Heart left ventricle (tissue), 16 donors: Measurements from ENCODE around the gene HYCC1. TPM values are rescaled to one million over a fixed set of nuclear protein-coding genes. Genes with fewer than 3 reads are reported as not detected.

Experiments used
- ATAC-seq, 4 donors: fragments of 200-7000 bp; cut with Tn5 transposase; one replicate each; pipeline ENCODE4 v1.9.1; 2020 to 2022; ENCODE audit warnings: moderate library complexity in 4 of 4, mild to moderate bottlenecking in 3 of 4, moderate number of reproducible peaks in 1 of 4
- DNase-seq, 5 donors: peaks; one replicate each; pipeline ENCODE4 v3.0.0-alpha.2; 2020
- H3K27ac ChIP-seq, 12 donors: fragments of 200-600 bp; sonication (generic) in 4 of 12; one replicate each; pipeline versions ENCODE4 v1.5.0 to v1.8.0; 2016 to 2022; ENCODE audit warnings: mild to moderate bottlenecking in 2 of 12
- H3K27me3 ChIP-seq, 9 donors: fragments of 200-600 bp; sonication (generic) in 2 of 9; one replicate each; pipeline versions ENCODE4 v1.5.1 to v1.8.0; 2016 to 2022; ENCODE audit warnings: mild to moderate bottlenecking in 3 of 9
- H3K36me3 ChIP-seq, 9 donors: fragments of 200-600 bp; sonication (generic) in 2 of 9; one replicate each; pipeline versions ENCODE4 v1.5.0 to v1.8.0; 2018 to 2022; ENCODE audit warnings: mild to moderate bottlenecking in 2 of 9
- H3K4me1 ChIP-seq, 12 donors: fragments of 200-600 bp; sonication (generic) in 4 of 12; one replicate each; pipeline versions ENCODE4 v1.5.0 to v1.8.0; 2016 to 2022; ENCODE audit warnings: mild to moderate bottlenecking in 3 of 12
- H3K4me3 ChIP-seq, 12 donors: fragments of 200-600 bp; sonication (generic) in 4 of 12; one replicate each; pipeline versions ENCODE4 v1.5.0 to v1.8.0; 2017 to 2022; ENCODE audit warnings: mild to moderate bottlenecking in 9 of 12, moderate library complexity in 4 of 12
- H3K9me3 ChIP-seq, 12 donors: fragments of 200-600 bp; sonication (generic) in 4 of 12; one replicate each; pipeline versions ENCODE4 v1.5.0 to v1.8.0; 2016 to 2022; ENCODE audit warnings: mild to moderate bottlenecking in 1 of 12
- CTCF ChIP-seq, 12 donors: fragments of 200-600 bp; sonication (generic) in 4 of 12; IDR thresholded peaks; one replicate each; pipeline versions ENCODE4 v1.5.0 to v1.8.0; 2018 to 2022; ENCODE audit warnings: antibody characterized with exemption in 12 of 12, mild to moderate bottlenecking in 5 of 12
- POLR2A ChIP-seq, 2 donors: fragments of 450-650 bp; IDR thresholded peaks; one replicate each; pipeline ENCODE4 v1.6.1; 2017; ENCODE audit warnings: antibody characterized with exemption in 2 of 2, mild to moderate bottlenecking in 2 of 2, moderate library complexity in 2 of 2
- WGBS, 4 donors: extraction: QIAGEN DNeasy Blood & Tissue Kit in 2 of 4; methylation state at CpG; one replicate each; pipeline versions ENCODE4 v1.1.5 to v1.1.7; 2013 to 2018; 5-methylcytosine and 5-hydroxymethylcytosine counted together
- intact Hi-C, 10 donors: fragments of 100-400 bp; cut with DNase I; formaldehyde crosslinking; loops; one replicate each; pipeline versions ENCODE4 v1.11.1 to v1.14.2; 2022
- polyA plus RNA-seq, 2 donors: library from polyadenylated mRNA; stranded (reverse); fragments of 200-250 nt; gene quantifications; one replicate each; pipeline ENCODE4 v1.2.3, GENCODE V29; 2013
- total RNA-seq, 9 donors: library from RNA; depleted of rRNA in 2 of 9; stranded (reverse); fragments of >200 nt in 2 of 9; fragmentation: NEBNext Ultra II Directional in 3 of 9; extraction: Animal tissue kit (Norgen Biotek cat#: 25700) in 3 of 9; gene quantifications; one replicate each; pipeline versions ENCODE4 v1.1.0 to v1.2.4, GENCODE V29; 2016 to 2023
- donor health status: ischemic (EF 13 %, LVEDD 7.1; RV severe dilation, severe dysfunction).
- donor health status: healthy with polysubstance abuse.
- donor health status: DM: no; HTN: yes; CAD: no.
- donor health status: DM: no; HTN: no; CAD: no.
- donor health status: ischemic (EF 25% LVEDD 6.9; RV normal size, moderate dysfunction).
- donor health status: ischemic (EF 25% LVEDD 5.7; RV mildly dilated, moderate dysfunction).
- donor health status: healthy.
- donor health status: DM: yes; HTN: yes; CAD: no.
- donor health status: ischemic (EF 35%, LVEDD 5.7; RV mildly dilated, moderate dysfunction).
- donor health status: nonischemic (EF 11% LVEDD 7.7; RV severe dilation, severe dysfunction).
- donor health status: DM: yes; HTN: yes; CAD: no.
- donor health status: PGD.
- donor health status: ischemic (EF 29% LVEDD 5.4; RV normal size, mild dysfunction).
- donor health status: nonischemic (EF 23%, LVEDD 6.1; RV moderate dilation, normal function).

HYCC1 gene
- total and polyA plus RNA-seq, 11 donors, result 6.1 to 48.2 (median 33.2) TPM

- no peak for TF ChIP-seq POLR2A (IDR thresholded peaks at IDR 0.05)
- TF ChIP-seq CTCF (IDR thresholded peaks at IDR 0.05), result no peak
- H3K4me1 ChIP-seq, result peaks cover 2 to 62% (median 35%) of the 10 kb centered on the region in 12 donors
Observed at GRCh38 chr7:23012186-23012585, 1.7 kb downstream of the HYCC1 start.

GRCh38 chr7:23011222-23011924 is 2.6 kb downstream of the HYCC1 start:
- intact Hi-C loops, result loop anchor here in 5 of 10 donors (5.0 to 10.0 kb wide), 5 partner anchors 64 to 173 kb away; partner anchors contain the start of gene NUP42 (in 1 of the 5)
- ATAC-seq (no peak), DNase-seq (no peak)
- no peaks in the 10 kb centered on the region for H3K27me3 ChIP-seq
- WGBS, 4 donors, result 86 to 90% (median 88%) methylated on average over 3 of the region's 3 CpGs
- peaks cover 2 to 59% (median 35%) of the 10 kb centered on the region in 12 donors for H3K4me1 ChIP-seq
- no peaks in the 10 kb centered on the region for H3K9me3 ChIP-seq
- H3K36me3 ChIP-seq, result no peaks in the 10 kb centered on the region
- TF ChIP-seq POLR2A (IDR thresholded peaks at IDR 0.05), result no peak
- TF ChIP-seq CTCF (IDR thresholded peaks at IDR 0.05), result no peak
- H3K27ac ChIP-seq, result peak overlapping the region in 1 of 12 donors; percentile 13
- H3K4me3 ChIP-seq, result peak overlapping the region in 3 of 12 donors; percentile 1 to 87 (median 78)

More at GRCh38 chr7:23012186-23012585, 1.7 kb downstream of the HYCC1 start:
- WGBS, 4 donors, result 44 to 61% (median 48%) methylated on average over 6 of the region's 6 CpGs
- intact Hi-C loops, result loop anchor here in 5 of 10 donors (5.0 to 10.0 kb wide), 5 partner anchors 65 to 173 kb away; partner anchors contain the start of gene NUP42 (in 1 of the 5)
- ATAC-seq (no peak), DNase-seq (no peak)
- Histone ChIP-seq H3K27me3 (no peaks in the 10 kb centered on the region), H3K36me3 (no peaks in the 10 kb centered on the region), H3K9me3 (no peaks in the 10 kb centered on the region), H3K4me3 (peak overlapping the region in 9 of 12 donors; percentile 78 to 90 (median 84)), H3K27ac (peak overlapping the region in 1 of 12 donors; percentile 87)

GRCh38 chr7:23009303-23009702 is 4.6 kb downstream of the HYCC1 start:
- intact Hi-C loops, result no loop called here
- no peaks in the 10 kb centered on the region for H3K27me3 ChIP-seq
- H3K27ac ChIP-seq, result peak overlapping the region in 1 of 12 donors; percentile 19
- H3K4me1 ChIP-seq, result peaks cover 2 to 56% (median 32%) of the 10 kb centered on the region in 12 donors
- no peak overlapping the region for H3K4me3 ChIP-seq
- H3K36me3 ChIP-seq, result no peaks in the 10 kb centered on the region
- TF ChIP-seq POLR2A (IDR thresholded peaks at IDR 0.05), result no peak
- no peak for TF ChIP-seq CTCF (IDR thresholded peaks at IDR 0.05)
- ATAC-seq, result no peak
- H3K9me3 ChIP-seq, result no peaks in the 10 kb centered on the region
- DNase-seq, result no peak

GRCh38 chr7:23004247-23004520 is 9.7 kb downstream of the HYCC1 start:
- peaks cover 0 to 50% (median 13%) of the 10 kb centered on the region in 12 donors for H3K4me1 ChIP-seq
- H3K27ac ChIP-seq, result peak overlapping the region in 2 of 12 donors; percentile 16 to 17
- H3K4me3 ChIP-seq, result no peak overlapping the region
- H3K27me3 ChIP-seq, result no peaks in the 10 kb centered on the region
- TF ChIP-seq CTCF (IDR thresholded peaks at IDR 0.05) (no peak), POLR2A (IDR thresholded peaks at IDR 0.05) (no peak)
- ATAC-seq, result no peak
- no peak for DNase-seq
- H3K9me3 ChIP-seq, result no peaks in the 10 kb centered on the region
- intact Hi-C loops, result no loop called here
- H3K36me3 ChIP-seq, result no peaks in the 10 kb centered on the region
